CD14-positive monocyte (primary cell): ENCODE measurements around the gene TRIM59. TPM values are rescaled to one million over a fixed set of nuclear protein-coding genes. Genes with fewer than 3 reads are reported as not detected.

Source experiments
- DNase-seq, 3 donors: peaks; one replicate each; pipeline ENCODE4 v3.0.0-alpha.2; 2011 to 2022
- H2AFZ ChIP-seq: 2 replicates; pipeline ENCODE4 v1.6.0; 2012; ENCODE audit warnings: mild to moderate bottlenecking, low read depth, low read length, inconsistent platforms; ENCODE audit not compliant: insufficient read depth, poor library complexity, severe bottlenecking
- H3K27ac ChIP-seq, 2 donors: 1 replicate in 1 of 2; 2 replicates in 1 of 2; pipeline ENCODE4 v1.5.1; 2012 to 2013; ENCODE audit warnings: low read length in 2 of 2, control low read depth in 1 of 2, inconsistent platforms in 1 of 2, low read depth in 1 of 2, mild to moderate bottlenecking in 1 of 2
- H3K27me3 ChIP-seq, 2 donors: one replicate each; pipeline versions ENCODE4 v1.6.0 to v1.6.1; 2011 to 2013; ENCODE audit warnings: low read length in 2 of 2; ENCODE audit not compliant: control insufficient read depth in 2 of 2, insufficient read depth in 2 of 2
- H3K36me3 ChIP-seq, 2 donors: replicated peaks in 1 of 2; 1 replicate in 1 of 2; 2 replicates in 1 of 2; pipeline versions ENCODE4 v1.5.1 to v1.6.1; 2012 to 2013; ENCODE audit warnings: low read length in 2 of 2, control low read depth in 1 of 2, inconsistent platforms in 1 of 2, mild to moderate bottlenecking in 1 of 2; ENCODE audit not compliant: insufficient read depth in 2 of 2, control insufficient read depth in 1 of 2
- H3K4me1 ChIP-seq, 2 donors: 1 replicate in 1 of 2; 2 replicates in 1 of 2; pipeline versions ENCODE4 v1.5.1 to v1.6.1; 2012 to 2013; ENCODE audit warnings: low read length in 2 of 2, control low read depth in 1 of 2, inconsistent platforms in 1 of 2, mild to moderate bottlenecking in 1 of 2, moderate library complexity in 1 of 2; ENCODE audit not compliant: insufficient read depth in 2 of 2, control insufficient read depth in 1 of 2
- H3K4me2 ChIP-seq: replicated peaks from 2 replicates; pipeline ENCODE3; 2012; ENCODE audit warnings: low read length, moderate library complexity, mild to moderate bottlenecking; ENCODE audit not compliant: poor library complexity, severe bottlenecking; ENCODE audit errors: extremely low read depth
- H3K4me3 ChIP-seq, 3 experiments: fragments of 200-600 bp in 1 of 3; sonication (generic) in 1 of 3; replicated peaks in 1 of 3; 1 replicate in 2 of 3; 2 replicates in 1 of 3; pipeline ENCODE4 v1.5.1; 2011 to 2013; ENCODE audit warnings: low read length in 3 of 3, mild to moderate bottlenecking in 3 of 3, control low read depth in 2 of 3, low read depth in 2 of 3, inconsistent platforms in 1 of 3, moderate library complexity in 1 of 3
- H3K79me2 ChIP-seq: 2 replicates; pipeline ENCODE4 v1.6.0; 2012; ENCODE audit warnings: mild to moderate bottlenecking, control low read depth, inconsistent platforms, low read length, moderate library complexity; ENCODE audit not compliant: insufficient read depth
- H3K9ac ChIP-seq: 2 replicates; pipeline ENCODE4 v1.6.0; 2017; ENCODE audit warnings: low read length, mild to moderate bottlenecking; ENCODE audit not compliant: insufficient read depth, poor library complexity, severe bottlenecking
- H3K9me3 ChIP-seq, 2 donors: replicated peaks in 1 of 2; 1 replicate in 1 of 2; 2 replicates in 1 of 2; pipeline versions ENCODE4 v1.5.1 to v1.6.1; 2012 to 2013; ENCODE audit warnings: low read length in 2 of 2, control low read depth in 1 of 2; ENCODE audit not compliant: control insufficient read depth in 1 of 2, insufficient read depth in 1 of 2
- H4K20me1 ChIP-seq: 2 replicates; pipeline ENCODE4 v1.6.0; 2012; ENCODE audit warnings: mild to moderate bottlenecking, low read length, control low read depth, moderate library complexity; ENCODE audit not compliant: insufficient read depth
- H3K27ac Mint-ChIP-seq, 7 donors: one replicate each; pipeline ENCODE4 v1.8.0; 2020; ENCODE audit warnings: mild to moderate bottlenecking in 7 of 7, mixed read lengths in 7 of 7, moderate library complexity in 6 of 7, inconsistent platforms in 2 of 7
- H3K27me3 Mint-ChIP-seq, 3 donors: one replicate each; pipeline ENCODE4 v1.8.0; 2021 to 2022; ENCODE audit warnings: low read depth in 3 of 3, mild to moderate bottlenecking in 3 of 3, mixed read lengths in 3 of 3, moderate library complexity in 3 of 3, inconsistent platforms in 1 of 3
- H3K36me3 Mint-ChIP-seq, 2 donors: one replicate each; pipeline ENCODE4 v1.8.0; 2020; ENCODE audit warnings: mixed read lengths in 2 of 2, inconsistent platforms in 1 of 2, mild to moderate bottlenecking in 1 of 2
- H3K4me1 Mint-ChIP-seq: one replicate; pipeline ENCODE4 v1.8.0; 2020; ENCODE audit warnings: mild to moderate bottlenecking, mixed read lengths
- H3K4me3 Mint-ChIP-seq, 2 donors: one replicate each; pipeline ENCODE4 v1.8.0; 2020; ENCODE audit warnings: mild to moderate bottlenecking in 2 of 2, mixed read lengths in 2 of 2, moderate library complexity in 1 of 2
- H3K9me3 Mint-ChIP-seq, 7 donors: one replicate each; pipeline ENCODE4 v1.8.0; 2020 to 2022; ENCODE audit warnings: mixed read lengths in 7 of 7, mild to moderate bottlenecking in 6 of 7, moderate library complexity in 6 of 7, inconsistent platforms in 2 of 7
- CTCF ChIP-seq: fragments of 200-600 bp; IDR thresholded peaks from one replicate; pipeline ENCODE4 v1.8.0; 2022; ENCODE audit warnings: antibody characterized with exemption, mild to moderate bottlenecking
- WGBS: methylation state at CpG from one replicate; pipeline ENCODE4 v1.1.5; 2013; ENCODE audit warnings: missing lambda C conversion rate; ENCODE audit not compliant: insufficient coverage; 5-methylcytosine and 5-hydroxymethylcytosine counted together
- intact Hi-C, 2 donors: fragments of 100-400 bp; cut with micrococcal nuclease; formaldehyde crosslinking; loops; one replicate each; pipeline versions ENCODE4 v1.15.0 to v1.15.1; 2023
- polyA plus RNA-seq, 3 donors: library from polyadenylated mRNA; depleted of rRNA in 1 of 3; unstranded in 2 of 3; stranded (reverse) in 1 of 3; fragments of 300-500 nt in 2 of 3; fragments of >200 nt in 1 of 3; fragmentation: Illumina TruSeq in 2 of 3; gene quantifications; 1 replicate in 2 of 3; 2 replicates in 1 of 3; pipeline ENCODE4 v1.2.3, GENCODE V29; 2012 to 2021

Gene TRIM59
- polyA plus RNA-seq, 3 donors = 2.5 to 4.2 (median 4.2) TPM

- Histone ChIP-seq H3K9ac (no peak overlapping the region), H2AFZ (no peak overlapping the region), H3K4me2 (no peak overlapping the region), H3K36me3 (peaks cover 0 to 3% of the 10 kb centered on the region in 2 donors), H4K20me1 (no peaks in the 10 kb centered on the region), H3K9me3 (no peaks in the 10 kb centered on the region), H3K27ac (no peak overlapping the region), H3K4me3 (no peak overlapping the region), H3K27me3 (no peaks in the 10 kb centered on the region), H3K79me2 (peaks cover 79% of the 10 kb centered on the region), H3K4me1 (peaks cover 16 to 30% of the 10 kb centered on the region in 2 donors)
- H3K36me3 Mint-ChIP-seq = peaks cover 8 to 16% of the 10 kb centered on the region in 2 donors
- H3K9me3 Mint-ChIP-seq = peaks cover 0 to 9% (median 6%) of the 10 kb centered on the region in 7 donors
- H3K27ac Mint-ChIP-seq = no peak overlapping the region
- peaks cover 0 to 9% (median 0%) of the 10 kb centered on the region in 3 donors for H3K27me3 Mint-ChIP-seq
- no peak for DNase-seq
- WGBS = 95% methylated on average over 4 of the region's 13 CpGs
- peaks cover 26% of the 10 kb centered on the region for H3K4me1 Mint-ChIP-seq
- H3K4me3 Mint-ChIP-seq = no peak overlapping the region
- no peak for TF ChIP-seq CTCF
- intact Hi-C loops = loop anchor here in 1 of 2 donors (5.0 kb wide), 1 partner anchor 44 kb away; no protein-coding TSS in a partner anchor
These were observed 3.0 kb downstream of the TRIM59 start for GRCh38 chr3:160446522-160447056.

DNA sequence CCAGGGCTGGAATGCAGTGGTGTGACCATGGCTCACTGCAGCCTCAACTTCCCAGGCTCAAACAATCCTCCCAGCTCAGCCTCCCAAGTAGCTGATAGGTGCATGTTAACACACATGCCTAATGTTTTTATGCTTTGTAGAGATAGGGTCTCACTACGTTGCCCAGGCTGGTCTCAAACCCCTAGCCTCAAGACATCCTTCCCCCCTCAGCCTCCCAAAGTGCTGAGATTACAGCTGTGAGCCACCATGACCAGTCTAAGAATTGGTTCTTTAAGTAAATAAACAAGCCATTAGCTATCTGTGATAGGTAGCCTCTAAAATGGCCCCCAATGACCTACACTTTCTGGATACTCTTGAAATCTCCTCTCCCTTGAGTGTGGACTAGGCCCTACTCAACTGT lies 3.7 kb downstream of the TRIM59 start:
- H4K20me1 ChIP-seq = no peaks in the 10 kb centered on the region
- no peak for DNase-seq
- H3K36me3 Mint-ChIP-seq = peaks cover 10 to 16% of the 10 kb centered on the region in 2 donors
- H3K27me3 Mint-ChIP-seq = peaks cover 0 to 9% (median 0%) of the 10 kb centered on the region in 3 donors
- TF ChIP-seq CTCF = no peak
- no peak overlapping the region for H3K27ac ChIP-seq
- no peak overlapping the region for H3K4me3 ChIP-seq
- H3K27me3 ChIP-seq = no peaks in the 10 kb centered on the region
- H3K4me3 Mint-ChIP-seq = no peak overlapping the region
- H3K9me3 Mint-ChIP-seq = peaks cover 0 to 9% (median 6%) of the 10 kb centered on the region in 7 donors
- peaks cover 0 to 8% of the 10 kb centered on the region in 2 donors for H3K36me3 ChIP-seq
- peak overlapping the region in 1 of 7 donors; percentile 66 for H3K27ac Mint-ChIP-seq
- no peak overlapping the region for H2AFZ ChIP-seq
- H3K4me1 Mint-ChIP-seq = peaks cover 26% of the 10 kb centered on the region
- H3K9me3 ChIP-seq = no peaks in the 10 kb centered on the region
- WGBS = no CpG with 5 or more reads among the region's 1 CpG
- no peak overlapping the region for H3K9ac ChIP-seq
- peaks cover 16 to 30% of the 10 kb centered on the region in 2 donors for H3K4me1 ChIP-seq
- H3K4me2 ChIP-seq = no peak overlapping the region
- intact Hi-C loops = loop anchor here in 1 of 2 donors (5.0 kb wide), 1 partner anchor 44 kb away; no protein-coding TSS in a partner anchor
- H3K79me2 ChIP-seq = peaks cover 86% of the 10 kb centered on the region
